NCI-H1092 treated with DMSO at 0.1 percent for 48 hours (cell line): ENCODE measurements around the gene F8.
"Not testable (repeated sequence)": the region's sequence is repeated elsewhere in the genome, so short reads cannot be mapped to it uniquely, and the experiment has no call there.

Experiments
- DNase-seq: peaks from one replicate; lab custom pipeline; 2025; lab: John Stamatoyannopoulos, UW

The F8 gene

GRCh38 chrX:154981116-154981411, 41.5 kb downstream of the F8 start:
- no peak for DNase-seq

- peak; percentile 86 for DNase-seq
Measured at GRCh38 chrX:154980330-154981115, 42.0 kb downstream of the F8 start.

GRCh38 chrX:154979629-154980028, 42.9 kb downstream of the F8 start:
- DNase-seq, result no peak

GRCh38 chrX:154968353-154968752, 54.2 kb downstream of the F8 start:
- DNase-seq, result no peak

- no peak for DNase-seq
Measured at GRCh38 chrX:154967603-154968002, 54.9 kb downstream of the F8 start.

GRCh38 chrX:154961947-154962346, 60.6 kb downstream of the F8 start:
- DNase-seq, result no peak

- DNase-seq, result not testable (repeated sequence)
Measured at GRCh38 chrX:154955799-154956198, 66.7 kb downstream of the F8 start.

GRCh38 chrX:154939265-154939664, 83.3 kb downstream of the F8 start:
- not testable (repeated sequence) for DNase-seq

GRCh38 chrX:154924771-154925170, 97.8 kb downstream of the F8 start:
- DNase-seq, result not testable (repeated sequence)

- DNase-seq, result peak; percentile 70
Measured at GRCh38 chrX:154918060-154918483, 104.5 kb downstream of the F8 start.

GRCh38 chrX:154914052-154914451, 108.5 kb downstream of the F8 start:
- no peak for DNase-seq

- not testable (repeated sequence) for DNase-seq
Measured at GRCh38 chrX:154910528-154910927, 112.0 kb downstream of the F8 start.

- not testable (repeated sequence) for DNase-seq
Measured at GRCh38 chrX:154910048-154910447, 112.5 kb downstream of the F8 start.

GRCh38 chrX:154908821-154909220, 113.7 kb downstream of the F8 start:
- DNase-seq, result no peak

- no peak for DNase-seq
Measured at GRCh38 chrX:154902408-154902807, 120.1 kb downstream of the F8 start.

- DNase-seq, result no peak
Measured at GRCh38 chrX:154900323-154900722, 122.2 kb downstream of the F8 start.

- DNase-seq, result no peak
Measured at GRCh38 chrX:154892296-154892695, 130.2 kb downstream of the F8 start.

- no peak for DNase-seq
Measured at GRCh38 chrX:154890990-154891639, 131.4 kb downstream of the F8 start.

GRCh38 chrX:154886789-154887221, 135.7 kb downstream of the F8 start:
- DNase-seq, result not testable (repeated sequence)

GRCh38 chrX:154886069-154886788, 136.3 kb downstream of the F8 start, which contains the start of gene F8A1:
Gene F8A1, plus strand, starts transcription at chrX:154886355. Its CDS starts 20 bp downstream, at chrX:154886375.
- not testable (repeated sequence) for DNase-seq

- DNase-seq, result not testable (repeated sequence)
Measured at GRCh38 chrX:154885549-154885948, 137.0 kb downstream of the F8 start.

GRCh38 chrX:154885057-154885456, 137.5 kb downstream of the F8 start:
- DNase-seq, result not testable (repeated sequence)

GRCh38 chrX:154884069-154884468, 138.5 kb downstream of the F8 start:
- DNase-seq, result not testable (repeated sequence)
